Erythroblast (primary cell): ENCODE data around the gene MACROD2.

Source experiments
- GATA1 ChIP-seq: IDR thresholded peaks from 2 replicates; pipeline ENCODE4 v1.6.1; 2011; ENCODE audit warnings: low read depth, mild to moderate bottlenecking, control low read depth, low read length, moderate library complexity
- POLR2A ChIP-seq: IDR thresholded peaks from 2 replicates; pipeline ENCODE4 v1.6.1; 2011; ENCODE audit warnings: mild to moderate bottlenecking, low read length

DNA sequence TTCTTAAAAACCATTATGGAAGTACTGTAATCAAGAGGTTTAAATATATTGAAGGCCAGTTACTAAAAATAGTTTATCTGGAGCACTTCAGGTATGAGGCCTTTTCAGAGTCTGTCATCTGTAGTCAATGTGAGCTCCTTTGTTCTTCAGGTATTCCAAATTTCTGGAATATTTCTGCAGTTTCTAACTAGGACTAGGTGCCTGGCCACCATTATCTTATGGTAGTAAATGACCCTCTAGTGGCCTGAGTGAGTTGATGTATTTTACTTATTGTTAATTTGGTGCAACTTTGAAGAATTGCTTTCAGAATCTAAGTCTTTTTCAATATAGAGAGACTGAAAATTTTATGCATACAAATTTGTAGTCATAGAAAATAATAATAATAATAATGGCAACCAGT is 437.3 kb downstream of the MACROD2 start:
- TF ChIP-seq POLR2A (no peak), GATA1 (no peak)
